Epidermal melanocyte (primary cell): Measurements from ENCODE around the gene HYAL3.
"Not testable (repeated sequence)": the region's sequence is repeated elsewhere in the genome, so short reads cannot be mapped to it uniquely, and the experiment has no call there.

ENCODE experiments used
- DNase-seq: peaks from one replicate; pipeline ENCODE4 v3.0.0; 2011; ENCODE audit warnings: low spot score; ENCODE audit not compliant: insufficient read length

HYAL3 gene

GRCh38 chr3:50292159-50293078 lies 6.8 kb downstream of the HYAL3 start, which contains the start of gene IFRD2:
IFRD2 (minus strand) TSS chr3:50292429; CDS start chr3:50292274, 155 bp downstream.
- peak; percentile 90 for DNase-seq

- no peak for DNase-seq
These were observed 9.0 kb downstream of the HYAL3 start for GRCh38 chr3:50290161-50290641.

- no peak for DNase-seq
These were observed 10.1 kb downstream of the HYAL3 start for GRCh38 chr3:50289130-50289529.

- no peak for DNase-seq
These were observed 10.7 kb downstream of the HYAL3 start for GRCh38 chr3:50288387-50289007.

GRCh38 chr3:50287262-50287661 lies 11.9 kb downstream of the HYAL3 start:
- DNase-seq, result no peak

- no peak for DNase-seq
These were observed 12.6 kb downstream of the HYAL3 start for GRCh38 chr3:50286322-50287227.

- DNase-seq, result not testable (repeated sequence)
These were observed 15.1 kb downstream of the HYAL3 start for GRCh38 chr3:50284121-50284520.

- no peak for DNase-seq
These were observed 19.8 kb downstream of the HYAL3 start for GRCh38 chr3:50279255-50280016.

- DNase-seq, result no peak
These were observed 20.4 kb downstream of the HYAL3 start, which contains the start of gene LSMEM2 for GRCh38 chr3:50278880-50279224. LSMEM2 (plus strand) TSS chr3:50279087; CDS start chr3:50279114, 27 bp downstream.

- DNase-seq, result no peak
These were observed 20.9 kb downstream of the HYAL3 start for GRCh38 chr3:50278123-50278879.

GRCh38 chr3:50276762-50277101 lies 22.5 kb downstream of the HYAL3 start:
- no peak for DNase-seq

- DNase-seq, result no peak
These were observed 23.0 kb downstream of the HYAL3 start for GRCh38 chr3:50275996-50276761.

GRCh38 chr3:50275141-50275995 lies 23.8 kb downstream of the HYAL3 start:
- DNase-seq, result no peak

GRCh38 chr3:50274371-50275104 lies 24.7 kb downstream of the HYAL3 start:
- DNase-seq, result no peak

- no peak for DNase-seq
These were observed 25.5 kb downstream of the HYAL3 start for GRCh38 chr3:50273689-50274065.

GRCh38 chr3:50272911-50273688 lies 26.1 kb downstream of the HYAL3 start:
- DNase-seq, result peak; percentile 97

GRCh38 chr3:50272538-50272910 lies 26.7 kb downstream of the HYAL3 start:
- DNase-seq, result not testable (repeated sequence)
